Measurements from ENCODE around the gene TK2. TPM values are rescaled to one million over a fixed set of nuclear protein-coding genes. Genes with fewer than 3 reads are reported as not detected.

Gene TK2
- total RNA-seq, 1 donor from 2014 or later: 28.5 TPM

DNA sequence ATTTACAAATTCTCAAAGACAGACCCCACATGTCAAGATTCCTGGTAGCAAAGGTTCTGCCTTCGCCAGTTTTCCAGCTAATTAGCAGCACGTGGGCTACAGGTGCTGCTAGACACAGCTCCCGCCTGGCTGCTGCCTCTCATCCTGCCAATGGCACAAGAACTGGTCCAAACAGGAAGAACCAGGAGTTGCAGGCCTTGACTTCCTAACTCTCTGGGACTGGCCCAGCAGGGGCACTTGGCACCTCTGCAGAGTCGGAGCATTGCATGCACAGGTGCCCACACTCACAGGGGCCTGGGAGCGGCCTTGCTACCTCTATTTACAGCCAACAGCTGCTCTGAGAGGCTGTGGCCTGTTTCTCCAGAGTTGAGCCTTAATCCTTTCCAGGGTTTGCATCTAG, 39.6 kb downstream of the TK2 start:
- Mint-ChIP-seq H3K9me3 (no peaks in the 10 kb centered on the region), H3K4me3 (no peak overlapping the region), H3K27ac (no peak overlapping the region), H3K36me3 (peaks cover 30% of the 10 kb centered on the region), H3K4me1 (peaks cover 2% of the 10 kb centered on the region), H3K27me3 (ENCODE audit: low read depth) (no peaks in the 10 kb centered on the region)
- no peak for DNase-seq (ENCODE audit: low spot score in 2 of 2, unreplicated experiment in 2 of 2)
- no peak for TF ChIP-seq CTCF (IDR thresholded peaks at IDR 0.05; ENCODE audit: unreplicated experiment)

GRCh38 chr16:66509576-66509975, 40.3 kb downstream of the TK2 start:
- no peak for TF ChIP-seq CTCF (IDR thresholded peaks at IDR 0.05; ENCODE audit: unreplicated experiment)
- no peak overlapping the region for H3K27ac Mint-ChIP-seq
- H3K4me1 Mint-ChIP-seq: peaks cover 2% of the 10 kb centered on the region
- H3K36me3 Mint-ChIP-seq: peaks cover 25% of the 10 kb centered on the region
- H3K27me3 Mint-ChIP-seq (ENCODE audit: low read depth): no peaks in the 10 kb centered on the region
- DNase-seq (ENCODE audit: low spot score in 2 of 2, unreplicated experiment in 2 of 2): no peak
- no peaks in the 10 kb centered on the region for H3K9me3 Mint-ChIP-seq
- no peak overlapping the region for H3K4me3 Mint-ChIP-seq

GRCh38 chr16:66508914-66509496, 40.9 kb downstream of the TK2 start:
- Mint-ChIP-seq H3K27ac (no peak overlapping the region), H3K4me1 (peaks cover 2% of the 10 kb centered on the region), H3K4me3 (no peak overlapping the region), H3K36me3 (peaks cover 22% of the 10 kb centered on the region), H3K9me3 (no peaks in the 10 kb centered on the region), H3K27me3 (ENCODE audit: low read depth) (no peaks in the 10 kb centered on the region)
- no peak for DNase-seq (ENCODE audit: low spot score in 2 of 2, unreplicated experiment in 2 of 2)
- no peak for TF ChIP-seq CTCF (IDR thresholded peaks at IDR 0.05; ENCODE audit: unreplicated experiment)

GRCh38 chr16:66508248-66508913, 41.5 kb downstream of the TK2 start:
- peaks cover 2% of the 10 kb centered on the region for H3K4me1 Mint-ChIP-seq
- DNase-seq (ENCODE audit: low spot score in 2 of 2, unreplicated experiment in 2 of 2): no peak
- H3K27ac Mint-ChIP-seq: no peak overlapping the region
- no peaks in the 10 kb centered on the region for H3K27me3 Mint-ChIP-seq (ENCODE audit: low read depth)
- H3K9me3 Mint-ChIP-seq: no peaks in the 10 kb centered on the region
- no peak overlapping the region for H3K4me3 Mint-ChIP-seq
- no peak for TF ChIP-seq CTCF (IDR thresholded peaks at IDR 0.05; ENCODE audit: unreplicated experiment)
- peaks cover 19% of the 10 kb centered on the region for H3K36me3 Mint-ChIP-seq

GRCh38 chr16:66507731-66508239, 42.1 kb downstream of the TK2 start:
- no peak for DNase-seq (ENCODE audit: low spot score in 2 of 2, unreplicated experiment in 2 of 2)
- peaks cover 16% of the 10 kb centered on the region for H3K36me3 Mint-ChIP-seq
- H3K27ac Mint-ChIP-seq: no peak overlapping the region
- H3K27me3 Mint-ChIP-seq (ENCODE audit: low read depth): no peaks in the 10 kb centered on the region
- H3K4me3 Mint-ChIP-seq: no peak overlapping the region
- no peak for TF ChIP-seq CTCF (IDR thresholded peaks at IDR 0.05; ENCODE audit: unreplicated experiment)
- no peaks in the 10 kb centered on the region for H3K9me3 Mint-ChIP-seq
- peaks cover 2% of the 10 kb centered on the region for H3K4me1 Mint-ChIP-seq
